ENCODE measurements around the gene SUN2. TPM values are rescaled to one million over a fixed set of nuclear protein-coding genes. Genes with fewer than 3 reads are reported as not detected.

The SUN2 gene
- total RNA-seq, 1 experiment from 2014 or later: 104 TPM

DNA sequence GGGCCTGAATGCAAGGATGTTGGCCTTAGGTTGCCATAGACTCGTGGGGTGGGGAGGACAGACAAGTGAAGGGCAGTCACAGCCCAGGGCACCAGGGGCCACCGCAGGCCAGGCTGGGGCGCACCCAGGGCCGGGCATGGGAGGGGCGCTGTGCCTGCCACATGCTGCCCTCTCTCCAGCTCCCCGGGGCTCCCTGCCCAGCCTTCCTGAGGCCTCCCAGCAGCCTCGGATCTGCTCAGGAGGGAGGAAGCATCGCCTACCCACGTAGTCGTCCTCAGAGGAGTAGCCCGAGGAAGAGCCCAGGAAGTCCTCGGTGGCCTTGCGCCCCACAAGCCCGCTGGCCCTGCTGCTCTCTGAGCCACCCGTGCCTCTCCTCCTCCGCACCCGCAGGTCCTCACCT lies 5.2 kb downstream of the SUN2 start:
- no peak for DNase-seq (ENCODE audit: low spot score)
- Histone ChIP-seq H3K4me3 (ENCODE audit: low read depth, low read length, poor library complexity, severe bottlenecking) (no peak overlapping the region), H3K27me3 (replicated peaks; ENCODE audit: insufficient read depth, low read depth, low read length, poor library complexity) (no peaks in the 10 kb centered on the region), H3K36me3 (ENCODE audit: insufficient read depth, low read length, poor library complexity, severe bottlenecking) (peaks cover 83% of the 10 kb centered on the region), H3K4me1 (ENCODE audit: insufficient read depth, low read length, poor library complexity, severe bottlenecking) (peaks cover 11% of the 10 kb centered on the region), H3K9me3 (ENCODE audit: low read depth, low read length, poor library complexity, severe bottlenecking) (no peaks in the 10 kb centered on the region), H3K27ac (ENCODE audit: low read depth, low read length, poor library complexity, severe bottlenecking) (no peak overlapping the region)
- POLR2A ChIA-PET (ENCODE audit: low non-redundant PET): no interaction called here
- intact Hi-C loops (cut with micrococcal nuclease; ENCODE audit: unreplicated experiment): no loop called here
- no TSS peak for BruUV-seq (replicated peaks)
- CTCF ChIA-PET: no interaction called here
- TF ChIP-seq CTCF (conservative IDR thresholded peaks at IDR 0.05; ENCODE audit: low read depth, low read length) (no peak), EZH2 (IDR thresholded peaks at IDR 0.05; ENCODE audit: borderline replicate concordance, low read depth, low read length, poor library complexity, severe bottlenecking) (no peak)

- no peak for TF ChIP-seq EZH2 (IDR thresholded peaks at IDR 0.05; ENCODE audit: borderline replicate concordance, low read depth, low read length, poor library complexity, severe bottlenecking)
- no peak for TF ChIP-seq CTCF (conservative IDR thresholded peaks at IDR 0.05; ENCODE audit: low read depth, low read length)
- Histone ChIP-seq H3K27ac (ENCODE audit: low read depth, low read length, poor library complexity, severe bottlenecking) (no peak overlapping the region), H3K36me3 (ENCODE audit: insufficient read depth, low read length, poor library complexity, severe bottlenecking) (peaks cover 88% of the 10 kb centered on the region), H3K27me3 (replicated peaks; ENCODE audit: insufficient read depth, low read depth, low read length, poor library complexity) (no peaks in the 10 kb centered on the region), H3K9me3 (ENCODE audit: low read depth, low read length, poor library complexity, severe bottlenecking) (no peaks in the 10 kb centered on the region), H3K4me3 (ENCODE audit: low read depth, low read length, poor library complexity, severe bottlenecking) (no peak overlapping the region), H3K4me1 (ENCODE audit: insufficient read depth, low read length, poor library complexity, severe bottlenecking) (peaks cover 11% of the 10 kb centered on the region)
- no TSS peak for BruUV-seq (replicated peaks)
- intact Hi-C loops (cut with micrococcal nuclease; ENCODE audit: unreplicated experiment): no loop called here
- POLR2A ChIA-PET (ENCODE audit: low non-redundant PET): no interaction called here
- CTCF ChIA-PET: no interaction called here
- no peak for DNase-seq (ENCODE audit: low spot score)
Observed at GRCh38 chr22:38750104-38750503, 5.7 kb downstream of the SUN2 start.

GRCh38 chr22:38748487-38749136 lies 7.2 kb downstream of the SUN2 start:
- POLR2A ChIA-PET (ENCODE audit: low non-redundant PET): no interaction called here
- no peak for DNase-seq (ENCODE audit: low spot score)
- no TSS peak for BruUV-seq (replicated peaks)
- Histone ChIP-seq H3K4me3 (ENCODE audit: low read depth, low read length, poor library complexity, severe bottlenecking) (no peak overlapping the region), H3K27ac (ENCODE audit: low read depth, low read length, poor library complexity, severe bottlenecking) (no peak overlapping the region), H3K36me3 (ENCODE audit: insufficient read depth, low read length, poor library complexity, severe bottlenecking) (peaks cover 96% of the 10 kb centered on the region), H3K9me3 (ENCODE audit: low read depth, low read length, poor library complexity, severe bottlenecking) (no peaks in the 10 kb centered on the region), H3K27me3 (replicated peaks; ENCODE audit: insufficient read depth, low read depth, low read length, poor library complexity) (no peaks in the 10 kb centered on the region), H3K4me1 (ENCODE audit: insufficient read depth, low read length, poor library complexity, severe bottlenecking) (no peaks in the 10 kb centered on the region)
- TF ChIP-seq EZH2 (IDR thresholded peaks at IDR 0.05; ENCODE audit: borderline replicate concordance, low read depth, low read length, poor library complexity, severe bottlenecking) (no peak), CTCF (conservative IDR thresholded peaks at IDR 0.05; ENCODE audit: low read depth, low read length) (no peak)
- intact Hi-C loops (cut with micrococcal nuclease; ENCODE audit: unreplicated experiment): no loop called here
- CTCF ChIA-PET: no interaction called here
